GM21515 (cell line): ENCODE results near the gene CTRB1.
"Not testable (repeated sequence)": the region's sequence is repeated elsewhere in the genome, so short reads cannot be mapped to it uniquely, and the experiment has no call there.

ENCODE experiments used
- ATAC-seq: cut with Tn5 transposase; IDR thresholded peaks from one replicate; pipeline ENCODE4 v1.9.1; 2021; ENCODE audit not compliant: unreplicated experiment

CTRB1 gene

GRCh38 chr16:75267631-75268264, 49.0 kb downstream of the CTRB1 start:
- no peak for ATAC-seq

DNA sequence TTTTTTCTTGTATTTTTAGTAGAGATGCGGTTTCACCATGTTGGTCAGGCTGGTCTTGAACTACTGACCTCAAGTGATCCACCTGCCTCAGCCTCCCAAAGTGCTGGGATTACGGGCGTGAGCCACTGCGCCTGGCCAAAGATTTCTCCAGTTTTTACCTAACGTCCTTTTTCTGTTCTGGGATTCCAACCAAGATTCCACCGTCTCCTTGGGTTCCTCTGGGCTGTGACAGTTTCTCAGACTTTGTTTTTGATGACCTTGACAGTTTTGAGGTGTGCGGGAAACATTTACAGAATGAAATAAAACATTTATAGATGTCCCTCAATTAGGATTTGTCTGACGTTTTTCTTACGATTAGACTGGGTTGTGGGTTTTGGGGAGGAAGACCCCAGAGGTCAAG, 50.6 kb downstream of the CTRB1 start:
- not testable (repeated sequence) for ATAC-seq

DNA sequence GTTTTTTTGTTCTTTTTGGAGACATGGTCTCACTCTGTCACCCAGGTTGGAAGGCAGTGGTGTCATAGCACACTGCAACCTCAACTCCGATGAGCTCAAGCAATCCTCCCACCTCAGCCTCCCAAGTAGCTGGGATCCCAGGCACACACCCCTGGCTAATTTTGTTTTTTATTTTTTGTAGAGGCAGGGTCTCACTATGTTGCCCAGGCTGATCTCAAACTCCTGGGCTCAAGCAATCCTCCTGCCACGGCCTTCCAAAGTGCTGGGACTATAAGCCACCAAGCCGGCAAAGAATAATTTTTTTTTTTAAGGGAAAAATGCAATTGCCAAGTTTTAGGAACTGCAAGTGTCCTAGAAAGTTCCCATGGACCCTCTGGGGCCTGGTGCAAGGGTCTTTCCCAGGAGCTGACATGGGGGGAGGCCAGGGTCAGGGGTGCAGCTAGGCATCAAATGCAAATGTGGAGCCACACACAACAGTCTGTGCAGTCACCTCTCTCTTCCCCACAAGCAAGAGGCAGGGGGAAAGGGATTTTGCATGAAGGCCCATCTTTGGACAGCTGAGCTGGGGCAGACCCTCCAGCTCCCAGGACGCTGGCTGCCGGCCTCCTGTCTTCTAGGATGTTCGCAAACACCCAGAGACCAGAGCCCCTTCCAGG, 52.8 kb downstream of the CTRB1 start:
- no peak for ATAC-seq

- ATAC-seq = no peak
These were observed 53.3 kb downstream of the CTRB1 start for GRCh38 chr16:75272097-75272551.

DNA sequence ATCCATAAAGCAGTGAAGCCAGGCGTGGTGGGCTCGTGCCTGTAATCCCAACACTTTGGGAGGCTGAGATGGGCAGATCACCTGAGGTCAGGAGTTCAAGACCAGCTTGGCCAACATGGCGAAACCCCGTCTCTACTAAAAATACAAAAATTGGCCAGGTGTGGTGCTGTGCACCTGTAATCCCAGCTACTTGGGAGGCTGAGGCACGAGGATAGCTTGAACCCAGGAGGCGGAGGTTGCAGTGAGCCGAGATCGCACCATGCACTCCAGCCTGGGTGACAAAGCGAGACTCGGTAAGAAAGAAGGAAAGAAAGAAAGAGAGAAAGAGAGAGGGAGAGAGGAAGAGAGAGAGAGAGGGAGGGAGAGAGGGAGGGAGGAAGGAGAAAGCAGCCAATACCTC, 53.8 kb downstream of the CTRB1 start:
- ATAC-seq = not testable (repeated sequence)

DNA sequence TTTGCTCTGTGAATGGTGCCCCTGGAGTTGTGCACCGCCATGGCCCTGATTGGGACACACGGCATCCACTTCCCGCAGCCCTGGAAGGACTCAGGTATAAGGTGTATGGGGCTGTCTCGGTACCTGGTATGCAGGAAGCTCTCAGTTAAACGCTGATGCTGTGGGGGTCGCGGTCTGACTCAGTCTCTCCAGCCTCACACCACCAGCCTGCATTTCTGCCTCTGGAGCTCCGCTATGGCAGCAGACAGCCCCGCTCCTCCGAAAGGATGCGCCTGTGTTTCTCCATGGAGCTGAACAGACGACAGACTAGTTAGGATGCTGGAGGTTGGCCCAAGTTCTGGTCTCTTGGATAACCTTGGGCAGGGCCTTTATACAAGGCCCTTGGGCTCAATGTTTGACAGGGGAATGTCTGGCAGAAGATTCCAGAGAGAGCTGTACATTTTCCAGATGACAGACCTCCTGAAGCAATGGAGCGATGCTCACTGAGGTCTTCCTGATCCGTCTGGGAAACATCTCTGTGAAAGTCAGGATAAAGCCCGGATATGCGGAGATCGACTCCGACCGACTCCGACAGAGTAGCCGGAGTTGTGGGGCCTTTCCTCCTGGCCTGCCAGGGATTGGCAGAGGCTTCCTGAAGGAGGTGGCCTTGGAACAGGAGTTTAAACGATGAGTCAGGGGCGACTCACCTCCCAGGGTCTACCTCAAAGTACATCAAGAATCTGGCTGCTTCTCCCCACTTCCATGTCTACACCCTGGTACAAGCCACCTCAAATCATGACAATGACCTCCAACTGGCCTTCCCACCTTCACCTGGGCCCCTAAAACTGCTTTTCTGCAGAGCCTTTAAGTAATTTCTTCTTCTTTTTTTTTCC, 54.5 kb downstream of the CTRB1 start:
- ATAC-seq = no peak
